ENCODE data around the gene TANC1. TPM values are rescaled to one million over a fixed set of nuclear protein-coding genes. Genes with fewer than 3 reads are reported as not detected.

Gene TANC1
- total and polyA plus RNA-seq, 2 donors (not counting 3 experiments of a cell fraction or from before 2014, with no cell fraction given): 58.9 to 99.4 TPM

GRCh38 chr2:159126432-159127022, 158.1 kb downstream of the TANC1 start:
- H3K9me3 ChIP-seq (replicated peaks; ENCODE audit: control insufficient read depth, insufficient read depth, low read length): no peaks in the 10 kb centered on the region
- peaks cover 48% of the 10 kb centered on the region for H3K79me2 ChIP-seq (ENCODE audit: control insufficient read depth, insufficient read depth, low read length)
- H3K9ac ChIP-seq (replicated peaks; ENCODE audit: extremely low read depth, insufficient read depth, low read length): no peak overlapping the region
- DNase-seq (ENCODE audit: low read depth, low spot score) (no peak), FAIRE-seq (no peak)
- H4K20me1 ChIP-seq (replicated peaks; ENCODE audit: control insufficient read depth, extremely low read depth, insufficient read depth, low read length): no peaks in the 10 kb centered on the region
- no peak overlapping the region for H2AFZ ChIP-seq (ENCODE audit: low read depth, low read length)
- POLR2A ChIA-PET: no interaction called here
- no peaks in the 10 kb centered on the region for H3K27me3 ChIP-seq (ENCODE audit: control insufficient read depth in 2 of 2, insufficient read depth in 2 of 2, low read length in 2 of 2)
- CTCF ChIA-PET: interaction anchor here (1.3 to 4.0 kb wide), 4 partner anchors 14 to 174 kb away, joined by 3 to 35 read pairs (median 12); no protein-coding TSS in a partner anchor
- H3K4me2 ChIP-seq (ENCODE audit: insufficient read depth, low read length): no peak overlapping the region
- intact Hi-C loops (cut with micrococcal nuclease): no loop called here
- H3K36me3 ChIP-seq (ENCODE audit: control insufficient read depth in 2 of 2, extremely low read depth in 1 of 2, insufficient read depth in 2 of 2, low read length in 2 of 2): no peaks in the 10 kb centered on the region
- no peaks in the 10 kb centered on the region for H3K9me1 ChIP-seq (replicated peaks; ENCODE audit: control insufficient read depth, extremely low read depth, insufficient read depth, low read length)
- dilution Hi-C loops (cut with MboI; ENCODE audit: extremely low pct_ligation_motif_present, low sequenced_read_pairs): no loop called here
- H3K4me1 ChIP-seq (ENCODE audit: control insufficient read depth, extremely low read depth, insufficient read depth, low read length): peaks cover 53% of the 10 kb centered on the region
- H3K4me3 ChIP-seq (replicated peaks in 1 of 3; ENCODE audit: insufficient read depth in 1 of 3, low read depth in 1 of 3, low read length in 3 of 3): no peak overlapping the region
- H3K27ac ChIP-seq (ENCODE audit: insufficient read depth, low read depth, low read length): no peak overlapping the region
- no TSS peak for BruUV-seq (replicated peaks)
- no peak for TF ChIP-seq FOS (IDR thresholded peaks at IDR 0.05; ENCODE audit: borderline replicate concordance, insufficient read depth, low read length)
- TF ChIP-seq POLR2A (IDR thresholded peaks at IDR 0.05; ENCODE audit: low read depth, low read length): no peak
- TF ChIP-seq POLR2AphosphoS5 (IDR thresholded peaks at IDR 0.05; ENCODE audit: insufficient read depth, low read depth, low read length): no peak
- TF ChIP-seq, protein P1, sequence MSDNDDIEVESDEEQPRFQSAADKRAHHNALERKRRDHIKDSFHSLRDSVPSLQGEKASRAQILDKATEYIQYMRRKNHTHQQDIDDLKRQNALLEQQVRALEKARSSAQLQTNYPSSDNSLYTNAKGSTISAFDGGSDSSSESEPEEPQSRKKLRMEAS (IDR thresholded peaks at IDR 0.05; ENCODE audit: insufficient read depth, insufficient read length): no peak
- TF ChIP-seq, protein P2, sequence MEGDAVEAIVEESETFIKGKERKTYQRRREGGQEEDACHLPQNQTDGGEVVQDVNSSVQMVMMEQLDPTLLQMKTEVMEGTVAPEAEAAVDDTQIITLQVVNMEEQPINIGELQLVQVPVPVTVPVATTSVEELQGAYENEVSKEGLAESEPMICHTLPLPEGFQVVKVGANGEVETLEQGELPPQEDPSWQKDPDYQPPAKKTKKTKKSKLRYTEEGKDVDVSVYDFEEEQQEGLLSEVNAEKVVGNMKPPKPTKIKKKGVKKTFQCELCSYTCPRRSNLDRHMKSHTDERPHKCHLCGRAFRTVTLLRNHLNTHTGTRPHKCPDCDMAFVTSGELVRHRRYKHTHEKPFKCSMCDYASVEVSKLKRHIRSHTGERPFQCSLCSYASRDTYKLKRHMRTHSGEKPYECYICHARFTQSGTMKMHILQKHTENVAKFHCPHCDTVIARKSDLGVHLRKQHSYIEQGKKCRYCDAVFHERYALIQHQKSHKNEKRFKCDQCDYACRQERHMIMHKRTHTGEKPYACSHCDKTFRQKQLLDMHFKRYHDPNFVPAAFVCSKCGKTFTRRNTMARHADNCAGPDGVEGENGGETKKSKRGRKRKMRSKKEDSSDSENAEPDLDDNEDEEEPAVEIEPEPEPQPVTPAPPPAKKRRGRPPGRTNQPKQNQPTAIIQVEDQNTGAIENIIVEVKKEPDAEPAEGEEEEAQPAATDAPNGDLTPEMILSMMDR (IDR thresholded peaks at IDR 0.05; ENCODE audit: extremely low read depth in 1 of 2, insufficient read depth in 1 of 2, low read depth in 1 of 2, low read length in 2 of 2): no peak
- no peak for TF ChIP-seq GATA2 (IDR thresholded peaks at IDR 0.05; ENCODE audit: insufficient read depth, insufficient read length, low read depth, low read length)
- TF ChIP-seq EZH2 (IDR thresholded peaks at IDR 0.05; ENCODE audit: borderline replicate concordance, low read depth, low read length, severe bottlenecking): no peak
- no peak for TF ChIP-seq MYC (IDR thresholded peaks at IDR 0.05; ENCODE audit: low read depth, low read length)
- no peak for TF ChIP-seq JUN (IDR thresholded peaks at IDR 0.05; ENCODE audit: borderline replicate concordance, insufficient read depth, insufficient read length, low read depth)
